RWPE2 (cell line): Measurements from ENCODE around the gene SCLY.

Experiments
- ATAC-seq: fragments of 200-7000 bp; cut with Tn5 transposase; 3 replicates; pipeline ENCODE4 v1.9.1; 2021; ENCODE audit warnings: low read depth
- DNase-seq: peaks from one replicate; pipeline ENCODE4 v3.0.0-alpha.2; 2020; ENCODE audit warnings: low spot score
- H3K27ac ChIP-seq: fragments of 450-650 bp; 2 replicates; pipeline ENCODE4 v1.5.1; 2017; ENCODE audit warnings: mild to moderate bottlenecking; ENCODE audit not compliant: poor library complexity, severe bottlenecking
- H3K27me3 ChIP-seq: fragments of 250-450 bp; sonication (Bioruptor Pico); 2 replicates; pipeline ENCODE4 v1.5.1; 2021; ENCODE audit warnings: mild to moderate bottlenecking, moderate library complexity; ENCODE audit not compliant: insufficient read depth, poor library complexity, severe bottlenecking
- H3K36me3 ChIP-seq: fragments of 250-450 bp; sonication (Bioruptor Pico); 2 replicates; pipeline ENCODE4 v1.5.1; 2020; ENCODE audit warnings: low read depth, mild to moderate bottlenecking, moderate library complexity
- H3K4me1 ChIP-seq: fragments of 250-450 bp; sonication (Bioruptor Pico); 2 replicates; pipeline ENCODE4 v1.5.1; 2021; ENCODE audit warnings: mild to moderate bottlenecking, moderate library complexity; ENCODE audit not compliant: insufficient read depth, poor library complexity, severe bottlenecking
- H3K4me3 ChIP-seq: fragments of 250-450 bp; sonication (Bioruptor Pico); 2 replicates; pipeline ENCODE4 v1.5.1; 2021; ENCODE audit warnings: mild to moderate bottlenecking, moderate library complexity; ENCODE audit not compliant: severe bottlenecking
- H3K9me3 ChIP-seq: fragments of 250-450 bp; sonication (Bioruptor Pico); 2 replicates; pipeline ENCODE4 v1.5.1; 2021; ENCODE audit warnings: mild to moderate bottlenecking, moderate library complexity; ENCODE audit not compliant: severe bottlenecking
- TF ChIP-seq, protein P1 (sequence below): fragments of 450-650 bp; IDR thresholded peaks from one replicate; pipeline ENCODE4 v1.5.1; 2017; ENCODE audit warnings: mild to moderate bottlenecking, moderate library complexity; ENCODE audit not compliant: poor library complexity, severe bottlenecking

SCLY gene

GRCh38 chr2:238095143-238095542 lies 34.3 kb downstream of the SCLY start:
- H3K9me3 ChIP-seq, result no peaks in the 10 kb centered on the region
- no peaks in the 10 kb centered on the region for H3K27me3 ChIP-seq
- no peak overlapping the region for H3K4me3 ChIP-seq
- H3K36me3 ChIP-seq, result no peaks in the 10 kb centered on the region
- TF ChIP-seq, protein P1, sequence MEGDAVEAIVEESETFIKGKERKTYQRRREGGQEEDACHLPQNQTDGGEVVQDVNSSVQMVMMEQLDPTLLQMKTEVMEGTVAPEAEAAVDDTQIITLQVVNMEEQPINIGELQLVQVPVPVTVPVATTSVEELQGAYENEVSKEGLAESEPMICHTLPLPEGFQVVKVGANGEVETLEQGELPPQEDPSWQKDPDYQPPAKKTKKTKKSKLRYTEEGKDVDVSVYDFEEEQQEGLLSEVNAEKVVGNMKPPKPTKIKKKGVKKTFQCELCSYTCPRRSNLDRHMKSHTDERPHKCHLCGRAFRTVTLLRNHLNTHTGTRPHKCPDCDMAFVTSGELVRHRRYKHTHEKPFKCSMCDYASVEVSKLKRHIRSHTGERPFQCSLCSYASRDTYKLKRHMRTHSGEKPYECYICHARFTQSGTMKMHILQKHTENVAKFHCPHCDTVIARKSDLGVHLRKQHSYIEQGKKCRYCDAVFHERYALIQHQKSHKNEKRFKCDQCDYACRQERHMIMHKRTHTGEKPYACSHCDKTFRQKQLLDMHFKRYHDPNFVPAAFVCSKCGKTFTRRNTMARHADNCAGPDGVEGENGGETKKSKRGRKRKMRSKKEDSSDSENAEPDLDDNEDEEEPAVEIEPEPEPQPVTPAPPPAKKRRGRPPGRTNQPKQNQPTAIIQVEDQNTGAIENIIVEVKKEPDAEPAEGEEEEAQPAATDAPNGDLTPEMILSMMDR, result no peak
- no peak overlapping the region for H3K27ac ChIP-seq
- ATAC-seq (no peak), DNase-seq (peak; percentile 23)
- H3K4me1 ChIP-seq, result no peaks in the 10 kb centered on the region

DNA sequence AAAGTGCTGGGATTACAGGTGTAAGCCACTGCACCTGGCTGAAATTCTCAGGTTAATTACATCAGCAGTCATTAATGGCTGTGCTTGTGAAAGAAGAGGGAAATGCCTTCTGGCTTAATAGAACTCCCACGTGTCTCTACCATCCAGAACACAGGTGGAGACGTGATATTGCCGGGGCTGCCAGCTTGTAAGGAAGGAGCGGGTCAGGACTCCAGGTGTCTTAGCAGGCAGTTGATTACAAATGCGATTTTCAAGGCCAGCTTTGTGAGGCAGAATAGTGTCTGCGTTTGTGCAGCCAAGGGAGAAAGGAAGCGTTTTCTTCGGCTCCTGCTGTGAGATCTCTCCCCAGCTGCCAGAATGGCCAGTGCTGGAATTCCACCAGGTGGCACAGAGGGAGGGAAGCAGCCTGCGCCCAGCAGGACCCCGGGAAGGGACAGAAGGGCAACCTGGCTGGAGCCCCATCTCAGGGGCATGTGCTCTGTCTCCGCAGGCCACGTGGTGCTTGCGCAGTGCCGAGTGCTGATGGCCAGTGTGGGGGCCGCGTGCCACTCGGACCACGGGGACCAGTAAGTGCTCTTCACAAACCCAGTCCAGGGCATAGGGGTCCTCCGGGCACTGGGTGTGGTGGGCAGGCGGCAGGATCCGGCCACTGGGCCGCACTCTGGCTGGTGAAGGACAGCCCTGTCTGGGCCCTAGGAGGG lies 35.7 kb downstream of the SCLY start:
- Histone ChIP-seq H3K9me3 (no peaks in the 10 kb centered on the region), H3K36me3 (no peaks in the 10 kb centered on the region), H3K4me3 (no peak overlapping the region), H3K27me3 (no peaks in the 10 kb centered on the region), H3K27ac (no peak overlapping the region), H3K4me1 (no peaks in the 10 kb centered on the region)
- ATAC-seq (no peak), DNase-seq (peak; percentile 46)
- TF ChIP-seq, protein P1, result no peak

GRCh38 chr2:238097201-238097987 lies 36.6 kb downstream of the SCLY start:
- ATAC-seq, result no peak
- H3K27ac ChIP-seq, result no peak overlapping the region

GRCh38 chr2:238097988-238098871 lies 37.4 kb downstream of the SCLY start:
- Histone ChIP-seq H3K27me3 (no peaks in the 10 kb centered on the region), H3K27ac (no peak overlapping the region), H3K9me3 (no peaks in the 10 kb centered on the region), H3K36me3 (no peaks in the 10 kb centered on the region), H3K4me1 (no peaks in the 10 kb centered on the region), H3K4me3 (no peak overlapping the region)
- TF ChIP-seq, protein P1, result no peak
- ATAC-seq (peak; percentile 69), DNase-seq (peak; percentile 64)

More at GRCh38 chr2:238097201-238097987, 36.6 kb downstream of the SCLY start:
- Histone ChIP-seq H3K9me3 (no peaks in the 10 kb centered on the region), H3K36me3 (no peaks in the 10 kb centered on the region), H3K4me1 (no peaks in the 10 kb centered on the region), H3K27me3 (no peaks in the 10 kb centered on the region), H3K4me3 (no peak overlapping the region)
- DNase-seq, result peak; percentile 49
- TF ChIP-seq, protein P1, result no peak
